ENCODE results near the gene TIGD2. TPM values are rescaled to one million over a fixed set of nuclear protein-coding genes. Genes with fewer than 3 reads are reported as not detected.

The TIGD2 gene
- total and polyA plus RNA-seq, 7 donors, result 1.4 to 3.3 (median 2.3) TPM

DNA sequence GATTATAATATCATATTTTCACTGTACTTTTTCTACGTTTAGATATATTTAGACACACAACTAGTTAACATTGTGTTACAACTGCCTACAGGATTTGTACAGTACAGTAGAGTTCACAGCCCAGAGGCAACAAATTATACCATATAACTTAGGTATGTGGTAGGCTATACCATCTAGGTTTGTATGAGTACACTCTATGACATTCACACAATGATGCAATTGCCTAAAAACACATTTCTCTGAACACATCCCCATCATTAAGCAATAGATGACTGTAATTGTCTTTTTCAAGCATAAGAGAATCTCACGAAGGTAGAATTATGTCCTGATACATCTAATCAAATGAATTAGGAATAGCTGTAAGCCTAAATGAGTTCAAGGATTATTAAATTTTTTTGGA is 12.3 kb upstream of the TIGD2 start:
- TF ChIP-seq EP300 (IDR thresholded peaks at IDR 0.05) (no peak), POLR2A (IDR thresholded peaks at IDR 0.05) (no peak)
- TF ChIP-seq, protein P1, sequence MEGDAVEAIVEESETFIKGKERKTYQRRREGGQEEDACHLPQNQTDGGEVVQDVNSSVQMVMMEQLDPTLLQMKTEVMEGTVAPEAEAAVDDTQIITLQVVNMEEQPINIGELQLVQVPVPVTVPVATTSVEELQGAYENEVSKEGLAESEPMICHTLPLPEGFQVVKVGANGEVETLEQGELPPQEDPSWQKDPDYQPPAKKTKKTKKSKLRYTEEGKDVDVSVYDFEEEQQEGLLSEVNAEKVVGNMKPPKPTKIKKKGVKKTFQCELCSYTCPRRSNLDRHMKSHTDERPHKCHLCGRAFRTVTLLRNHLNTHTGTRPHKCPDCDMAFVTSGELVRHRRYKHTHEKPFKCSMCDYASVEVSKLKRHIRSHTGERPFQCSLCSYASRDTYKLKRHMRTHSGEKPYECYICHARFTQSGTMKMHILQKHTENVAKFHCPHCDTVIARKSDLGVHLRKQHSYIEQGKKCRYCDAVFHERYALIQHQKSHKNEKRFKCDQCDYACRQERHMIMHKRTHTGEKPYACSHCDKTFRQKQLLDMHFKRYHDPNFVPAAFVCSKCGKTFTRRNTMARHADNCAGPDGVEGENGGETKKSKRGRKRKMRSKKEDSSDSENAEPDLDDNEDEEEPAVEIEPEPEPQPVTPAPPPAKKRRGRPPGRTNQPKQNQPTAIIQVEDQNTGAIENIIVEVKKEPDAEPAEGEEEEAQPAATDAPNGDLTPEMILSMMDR (IDR thresholded peaks at IDR 0.05), result no peak
- DNase-seq, result no peak
- H3K36me3 ChIP-seq, result no peaks in the 10 kb centered on the region
- no peak overlapping the region for H3K27ac ChIP-seq
- no peak overlapping the region for H3K4me3 ChIP-seq
- H3K27me3 ChIP-seq, result no peaks in the 10 kb centered on the region
- intact Hi-C loops (cut with DNase I), result no loop called here
- H3K9me3 ChIP-seq, result no peaks in the 10 kb centered on the region
- no peaks in the 10 kb centered on the region for H3K4me1 ChIP-seq
- WGBS, 2 donors, result 92 to 93% methylated on average over 2 of the region's 2 CpGs

DNA sequence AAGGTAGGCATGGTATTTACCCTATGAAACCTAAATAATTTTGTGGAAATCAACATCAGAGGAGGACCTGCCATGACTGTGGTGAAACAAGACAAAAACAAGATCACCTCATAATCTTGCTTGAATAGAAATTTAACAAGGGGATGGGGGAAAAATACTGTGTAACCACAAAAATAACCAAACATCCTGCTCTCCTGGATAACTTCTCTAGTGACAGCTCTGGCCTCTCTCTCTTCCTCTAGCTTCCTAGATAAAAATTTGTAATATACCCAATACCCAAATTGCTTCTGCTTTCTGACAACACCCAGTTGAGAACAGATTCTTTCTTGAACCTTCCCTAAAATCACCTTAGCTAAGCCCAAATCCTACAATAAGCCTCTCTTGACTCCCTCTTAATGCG is 11.9 kb upstream of the TIGD2 start:
- no peak for DNase-seq
- Histone ChIP-seq H3K27ac (no peak overlapping the region), H3K4me3 (no peak overlapping the region), H3K4me1 (no peaks in the 10 kb centered on the region), H3K36me3 (no peaks in the 10 kb centered on the region), H3K9me3 (no peaks in the 10 kb centered on the region), H3K27me3 (no peaks in the 10 kb centered on the region)
- 95 to 97% methylated on average over 1 of the region's 1 CpG for WGBS, 2 donors
- intact Hi-C loops (cut with DNase I), result no loop called here
- TF ChIP-seq POLR2AphosphoS5 (IDR thresholded peaks at IDR 0.05), result no peak
- TF ChIP-seq EP300 (IDR thresholded peaks at IDR 0.05), result no peak
- TF ChIP-seq, protein P1 (IDR thresholded peaks at IDR 0.05), result no peak
- TF ChIP-seq POLR2A (IDR thresholded peaks at IDR 0.05), result no peak

DNA sequence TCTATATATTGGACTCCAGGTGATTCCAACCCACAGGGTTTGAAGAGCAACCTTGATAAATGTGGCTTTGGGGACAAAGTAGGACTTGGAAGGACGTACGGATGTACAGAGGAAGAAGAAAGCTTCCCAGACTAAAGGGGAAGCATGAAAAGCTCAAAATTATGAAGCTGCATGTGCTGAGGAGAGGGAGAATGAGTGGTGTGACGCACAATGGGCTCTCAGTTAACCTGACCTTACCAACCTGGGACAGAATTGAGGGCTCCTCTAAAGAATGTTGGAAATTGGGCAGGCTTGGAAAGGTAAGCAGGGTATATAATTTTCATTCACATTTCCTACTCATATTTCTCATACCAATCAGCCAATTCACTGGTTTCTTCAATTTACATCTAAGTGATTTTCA is 10.5 kb upstream of the TIGD2 start:
- Histone ChIP-seq H3K9me3 (no peaks in the 10 kb centered on the region), H3K36me3 (no peaks in the 10 kb centered on the region), H3K27me3 (no peaks in the 10 kb centered on the region), H3K4me3 (no peak overlapping the region), H3K27ac (no peak overlapping the region), H3K4me1 (no peaks in the 10 kb centered on the region)
- no peak for DNase-seq
- WGBS, 2 donors, result 86 to 88% methylated on average over 3 of the region's 3 CpGs
- no peak for TF ChIP-seq POLR2AphosphoS5 (IDR thresholded peaks at IDR 0.05)
- TF ChIP-seq, protein P1 (IDR thresholded peaks at IDR 0.05), result no peak
- TF ChIP-seq EP300 (IDR thresholded peaks at IDR 0.05), result no peak
- TF ChIP-seq POLR2A (IDR thresholded peaks at IDR 0.05), result no peak
- intact Hi-C loops (cut with DNase I), result no loop called here

DNA sequence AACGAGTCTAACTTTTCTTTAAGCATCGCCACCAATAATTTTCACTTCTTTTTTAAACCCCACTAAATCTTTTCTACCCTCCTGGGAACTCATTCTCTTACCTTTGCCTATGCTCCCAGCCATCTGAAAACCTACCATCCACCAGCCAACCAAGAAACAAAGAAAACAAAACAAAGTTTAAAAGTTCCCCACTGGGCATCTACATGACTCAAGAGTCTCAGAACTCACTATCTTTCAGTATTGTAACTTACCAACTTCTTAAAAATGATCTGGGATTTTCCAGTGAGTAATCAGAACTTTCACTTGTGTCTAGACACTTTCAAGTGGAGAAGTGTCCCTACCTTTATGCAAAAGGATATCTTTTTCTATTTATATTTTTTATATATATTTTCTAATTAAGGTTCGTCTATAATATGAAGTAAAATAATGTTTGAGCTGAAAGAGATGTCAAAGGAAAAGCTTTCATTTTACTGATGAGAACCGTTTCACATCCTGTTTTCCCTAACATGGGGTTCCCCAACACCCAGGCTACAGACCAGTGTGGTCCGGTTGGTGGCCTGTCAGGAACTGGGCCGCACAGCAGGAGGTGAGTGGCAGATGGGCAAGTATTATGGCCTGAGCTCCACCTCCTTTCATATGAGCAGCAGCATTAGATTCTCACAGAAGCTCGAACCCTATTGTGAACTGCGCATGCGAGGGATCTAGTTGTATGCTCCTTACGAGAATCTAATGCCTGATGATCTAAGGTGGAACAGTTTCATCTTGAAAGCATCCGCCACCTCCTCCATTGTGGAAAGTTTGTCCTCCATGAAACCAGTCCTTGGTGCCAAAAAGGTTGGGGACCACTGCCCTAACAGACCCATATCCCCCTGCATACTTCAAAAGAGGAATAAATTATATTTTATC is 9.8 kb upstream of the TIGD2 start:
- WGBS, 2 donors, result 84 to 90% methylated on average over 11 of the region's 11 CpGs
- TF ChIP-seq POLR2A (IDR thresholded peaks at IDR 0.05) (no peak), POLR2AphosphoS5 (IDR thresholded peaks at IDR 0.05) (no peak), EP300 (IDR thresholded peaks at IDR 0.05) (no peak)
- TF ChIP-seq, protein P1 (IDR thresholded peaks at IDR 0.05), result no peak

More for the DNA sequence above, 9.8 kb upstream of the TIGD2 start:
- H3K4me3 ChIP-seq, result no peak overlapping the region
- no peaks in the 10 kb centered on the region for H3K36me3 ChIP-seq
- DNase-seq, result no peak
- no peak overlapping the region for H3K27ac ChIP-seq
- intact Hi-C loops (cut with DNase I), result no loop called here
- no peaks in the 10 kb centered on the region for H3K27me3 ChIP-seq
- no peaks in the 10 kb centered on the region for H3K4me1 ChIP-seq
- no peaks in the 10 kb centered on the region for H3K9me3 ChIP-seq
